Pancreas (tissue), 10 donors: ENCODE measurements around the gene NDUFAF8. TPM values are rescaled to one million over a fixed set of nuclear protein-coding genes. Genes with fewer than 3 reads are reported as not detected.
A peak's percentile ranks its signal among the peaks of the same experiment; 100 is the strongest.

ENCODE experiments used
- ATAC-seq, 4 donors: fragments of 200-7000 bp; cut with Tn5 transposase; one replicate each; pipeline versions ENCODE4 v1.8.0 to v1.9.1; 2020; ENCODE audit warnings: mild to moderate bottlenecking in 4 of 4, moderate library complexity in 4 of 4
- DNase-seq, 6 donors: peaks; one replicate each; pipeline ENCODE4 v3.0.0-alpha.2; 2020
- FAIRE-seq: peaks from 2 replicates; lab custom pipeline; 2012; peaks lifted over from hg19 to GRCh38; lab: Jason Lieb, UNC
- H3K27ac ChIP-seq, 4 donors: fragments of 200-600 bp; sonication (generic); 1 replicate in 3 of 4; 2 replicates in 1 of 4; pipeline versions ENCODE4 v1.5.0 to v1.8.0; 2020
- H3K27me3 ChIP-seq, 4 donors: fragments of 200-600 bp; one replicate each; pipeline ENCODE4 v1.8.0; 2021
- H3K36me3 ChIP-seq, 3 donors: fragments of 200-600 bp; sonication (generic) in 1 of 3; one replicate each; pipeline versions ENCODE4 v1.5.0 to v1.8.0; 2020 to 2021
- H3K4me1 ChIP-seq, 3 donors: fragments of 200-600 bp; one replicate each; pipeline ENCODE4 v1.8.0; 2021
- H3K4me3 ChIP-seq, 4 donors: fragments of 200-600 bp; sonication (generic) in 2 of 4; one replicate each; pipeline versions ENCODE4 v1.5.0 to v1.8.0; 2020 to 2021
- H3K9me3 ChIP-seq, 4 donors: fragments of 200-600 bp; one replicate each; pipeline ENCODE4 v1.8.0; 2021
- CTCF ChIP-seq, 4 donors: fragments of 200-600 bp; sonication (generic) in 3 of 4; IDR thresholded peaks; one replicate each; pipeline versions ENCODE4 v1.5.0 to v1.8.0; 2021; ENCODE audit warnings: antibody characterized with exemption in 4 of 4
- WGBS, 2 donors: extraction: QIAGEN DNeasy Blood & Tissue Kit; methylation state at CpG; one replicate each; pipeline ENCODE4 v1.1.7; 2013; 5-methylcytosine and 5-hydroxymethylcytosine counted together
- intact Hi-C, 3 donors: fragments of 100-400 bp; cut with DNase I; formaldehyde crosslinking; loops; one replicate each; pipeline versions ENCODE4 v1.11.1 to v1.14.2; 2022
- polyA plus RNA-seq, 2 donors: library from polyadenylated mRNA; stranded (reverse); fragments of 200-250 nt; gene quantifications; one replicate each; pipeline ENCODE4 v1.2.3, GENCODE V29; 2013
- total RNA-seq, 6 donors: library from RNA; stranded (reverse); fragmentation: NEBNext Ultra II Directional in 4 of 6; extraction: Animal tissue kit (Norgen Biotek cat#: 25700) in 4 of 6; gene quantifications; one replicate each; pipeline versions ENCODE4 v1.2.1 to v1.2.4, GENCODE V29; 2021 to 2023
- donor health status: healthy with polysubstance abuse.
- donor health status: DM: no; HTN: no; CAD: no; lungs with moderate emphysema.
- donor health status: DM: no; HTN: no; CAD: no.
- donor health status: control.
- donor health status: control.
- donor health status: Bipolar disorder and iron deficiency.
- donor health status: DM: yes; HTN: yes; CAD: no.
- donor health status: DM: no; HTN: no; CAD: no.
- donor health status: DM: no; HTN: no; CAD: no.
- donor health status: DM: yes; HTN: yes; CAD: no.

NDUFAF8 gene
- total and polyA plus RNA-seq, 8 donors = 17.5 to 34.1 (median 21.9) TPM

GRCh38 chr17:81241648-81242420 lies 2.7 kb downstream of the NDUFAF8 start:
- DNase-seq = peak in 4 of 6 donors; percentile 43 to 83 (median 73)
- intact Hi-C loops = no loop called here
- peaks cover 0 to 10% (median 7%) of the 10 kb centered on the region in 3 donors for H3K4me1 ChIP-seq
- no peak overlapping the region for H3K27ac ChIP-seq
- H3K36me3 ChIP-seq = no peaks in the 10 kb centered on the region
- peak; percentile 44 to 57 (median 50) for TF ChIP-seq CTCF (IDR thresholded peaks at IDR 0.05)
- ATAC-seq = peak in 1 of 4 donors; percentile 13
- WGBS, 2 donors = 43 to 49% methylated on average over 23 to 26 of the region's 26 CpGs
- no peaks in the 10 kb centered on the region for H3K9me3 ChIP-seq
- H3K4me3 ChIP-seq = no peak overlapping the region
- H3K27me3 ChIP-seq = no peaks in the 10 kb centered on the region
- no peak for FAIRE-seq

DNA sequence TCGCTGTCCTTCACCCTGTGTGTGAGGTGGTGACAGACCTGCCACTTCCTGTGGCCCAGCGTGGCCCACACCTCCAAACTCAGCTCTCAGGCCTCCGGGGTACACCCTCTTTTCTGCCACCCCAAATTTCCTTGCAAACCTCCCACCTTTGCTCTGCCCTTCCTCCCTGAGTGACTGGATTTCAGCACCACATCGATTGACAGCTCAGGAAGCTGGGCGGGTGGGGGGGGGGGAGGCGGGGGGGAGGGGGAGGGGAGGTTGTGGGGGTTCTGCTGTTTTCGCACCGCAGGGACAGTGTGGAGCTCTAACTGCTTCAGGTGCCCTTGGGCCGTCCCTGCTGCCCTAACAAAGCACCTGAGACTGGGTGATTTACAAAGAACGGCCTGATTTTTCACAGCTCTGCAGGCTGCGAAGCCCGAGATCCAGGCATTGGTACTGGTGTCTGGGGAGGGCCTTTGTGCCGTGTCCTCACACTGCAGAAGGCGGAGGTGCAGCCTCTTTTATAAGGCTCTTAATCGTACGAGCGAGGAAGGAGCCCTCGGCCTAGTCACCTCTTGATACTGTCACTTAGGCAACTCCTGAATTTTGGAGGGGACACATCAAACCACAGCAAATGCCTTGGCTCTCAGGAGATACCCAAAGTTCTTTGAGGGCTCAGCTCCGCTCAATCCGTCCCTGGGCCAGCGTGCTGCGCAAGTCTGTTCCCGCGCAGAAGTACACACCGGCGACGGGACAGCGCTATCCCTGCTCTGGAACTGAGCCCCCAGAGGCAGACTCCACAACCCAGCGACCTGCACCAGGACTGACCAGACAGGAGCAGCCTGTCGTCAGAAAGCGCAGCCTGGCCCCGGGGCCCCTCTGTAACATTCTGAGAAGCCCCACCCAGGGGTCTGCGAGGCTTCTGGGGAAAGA lies 3.6 kb downstream of the NDUFAF8 start:
- H3K27ac ChIP-seq = no peak overlapping the region
- no peaks in the 10 kb centered on the region for H3K27me3 ChIP-seq
- H3K9me3 ChIP-seq = no peaks in the 10 kb centered on the region
- no peak for TF ChIP-seq CTCF (IDR thresholded peaks at IDR 0.05)
- H3K36me3 ChIP-seq = no peaks in the 10 kb centered on the region
- FAIRE-seq = no peak
- peaks cover 0 to 8% (median 3%) of the 10 kb centered on the region in 3 donors for H3K4me1 ChIP-seq
- intact Hi-C loops = no loop called here
- H3K4me3 ChIP-seq = no peak overlapping the region
- DNase-seq = peak in 2 of 6 donors; percentile 38 to 74
- ATAC-seq = no peak
- WGBS, 2 donors = 67 to 80% methylated on average over 31 to 33 of the region's 33 CpGs

DNA sequence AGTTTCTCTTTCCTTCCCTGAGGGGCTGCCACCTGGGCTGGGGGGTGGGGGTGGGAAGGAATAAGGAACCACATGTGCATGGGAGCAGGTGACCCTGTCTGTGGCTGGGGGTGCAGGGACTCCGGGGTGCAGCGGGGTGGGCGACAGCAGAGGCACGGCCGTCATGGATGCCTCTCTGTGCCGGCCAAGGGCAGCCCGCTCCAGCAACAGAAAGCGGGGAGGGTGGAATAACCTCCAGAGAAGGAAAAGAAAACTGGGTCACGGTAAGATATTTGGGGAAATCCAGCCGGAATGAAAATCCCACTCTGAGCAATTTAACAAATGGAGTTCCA lies 4.2 kb downstream of the NDUFAF8 start:
- intact Hi-C loops = no loop called here
- no peak overlapping the region for H3K27ac ChIP-seq
- H3K27me3 ChIP-seq = no peaks in the 10 kb centered on the region
- no peak for ATAC-seq
- H3K36me3 ChIP-seq = no peaks in the 10 kb centered on the region
- no peak for FAIRE-seq
- H3K4me3 ChIP-seq = no peak overlapping the region
- peaks cover 0 to 7% (median 0%) of the 10 kb centered on the region in 3 donors for H3K4me1 ChIP-seq
- no peaks in the 10 kb centered on the region for H3K9me3 ChIP-seq
- WGBS, 2 donors = 81 to 88% methylated on average over 10 of the region's 10 CpGs
- DNase-seq = peak in 1 of 6 donors; percentile 66
- no peak for TF ChIP-seq CTCF (IDR thresholded peaks at IDR 0.05)

- Histone ChIP-seq H3K4me3 (no peak overlapping the region), H3K27me3 (no peaks in the 10 kb centered on the region), H3K27ac (no peak overlapping the region), H3K36me3 (peaks cover 0 to 1% (median 0%) of the 10 kb centered on the region in 3 donors), H3K9me3 (no peaks in the 10 kb centered on the region), H3K4me1 (peaks cover 0 to 7% (median 0%) of the 10 kb centered on the region in 3 donors)
- intact Hi-C loops = loop anchor here in 1 of 3 donors (5.0 kb wide), 1 partner anchor 298 kb away; no protein-coding TSS in a partner anchor
- ATAC-seq = no peak
- no peak for TF ChIP-seq CTCF (IDR thresholded peaks at IDR 0.05)
- peak in 3 of 6 donors; percentile 36 to 74 (median 57) for DNase-seq
- WGBS, 2 donors = 86 to 87% methylated on average over 24 of the region's 24 CpGs
- no peak for FAIRE-seq
Measured at GRCh38 chr17:81244358-81245023, 5.4 kb downstream of the NDUFAF8 start.
